Measurements from ENCODE around the gene SIRT1. TPM values are rescaled to one million over a fixed set of nuclear protein-coding genes. Genes with fewer than 3 reads are reported as not detected.
"Not testable (repeated sequence)": the region's sequence is repeated elsewhere in the genome, so short reads cannot be mapped to it uniquely, and the experiment has no call there.

The SIRT1 gene
- total and polyA plus RNA-seq, 3 experiments from 2014 or later = 20.1 to 26.5 (median 24.8) TPM

- no peak for DNase-seq
- Mint-ChIP-seq H3K4me1 (no peaks in the 10 kb centered on the region), H3K27ac (peak overlapping the region in 1 of 8 donors; percentile 73), H3K9me3 (no peaks in the 10 kb centered on the region), H3K27me3 (peaks cover 0 to 6% of the 10 kb centered on the region in 2 donors), H3K36me3 (no peaks in the 10 kb centered on the region), H3K4me3 (no peak overlapping the region)
- ChIA-PET POLR2A (no interaction called here), CTCF (interaction anchor here (0.8 to 1.9 kb wide), 2 partner anchors 22 to 295 kb away, joined by 4 to 6 read pairs; partner anchors contain the start of gene SIRT1)
- H3K4me1 ChIP-seq (ENCODE audit: insufficient read depth, low read length) = no peaks in the 10 kb centered on the region
- H3K27ac ChIP-seq (ENCODE audit: low read depth, low read length) = no peak overlapping the region
- H3K9me3 ChIP-seq (ENCODE audit: low read length) = no peaks in the 10 kb centered on the region
- H3K4me3 ChIP-seq (ENCODE audit: low read length) = no peak overlapping the region
- no peaks in the 10 kb centered on the region for H3K36me3 ChIP-seq (ENCODE audit: insufficient read depth, low read length)
- H3K27me3 ChIP-seq (ENCODE audit: insufficient read depth, low read length, poor library complexity, severe bottlenecking) = no peaks in the 10 kb centered on the region
Observed at GRCh38 chr10:67861750-67862432, 22.6 kb upstream of the SIRT1 start.

- POLR2A ChIA-PET = interaction anchor here (1.1 kb wide), 1 partner anchor 21 kb away, joined by 3 read pairs; no protein-coding TSS in a partner anchor
- no peak overlapping the region for H3K4me3 Mint-ChIP-seq
- no peak overlapping the region for H3K4me3 ChIP-seq (ENCODE audit: low read length)
- CTCF ChIA-PET = no interaction called here
- no peaks in the 10 kb centered on the region for H3K9me3 ChIP-seq (ENCODE audit: low read length)
- peaks cover 0 to 6% of the 10 kb centered on the region in 2 donors for H3K27me3 Mint-ChIP-seq
- no peaks in the 10 kb centered on the region for H3K9me3 Mint-ChIP-seq
- no peaks in the 10 kb centered on the region for H3K4me1 Mint-ChIP-seq
- DNase-seq = no peak
- no peak overlapping the region for H3K27ac ChIP-seq (ENCODE audit: low read depth, low read length)
- no peak overlapping the region for H3K27ac Mint-ChIP-seq
- no peaks in the 10 kb centered on the region for H3K4me1 ChIP-seq (ENCODE audit: insufficient read depth, low read length)
- H3K36me3 Mint-ChIP-seq = no peaks in the 10 kb centered on the region
- H3K36me3 ChIP-seq (ENCODE audit: insufficient read depth, low read length) = no peaks in the 10 kb centered on the region
- no peaks in the 10 kb centered on the region for H3K27me3 ChIP-seq (ENCODE audit: insufficient read depth, low read length, poor library complexity, severe bottlenecking)
Observed at GRCh38 chr10:67863094-67863493, 21.4 kb upstream of the SIRT1 start.

- no peak for DNase-seq
- Histone ChIP-seq H3K36me3 (ENCODE audit: insufficient read depth, low read length) (no peaks in the 10 kb centered on the region), H3K27me3 (ENCODE audit: insufficient read depth, low read length, poor library complexity, severe bottlenecking) (no peaks in the 10 kb centered on the region), H3K27ac (ENCODE audit: low read depth, low read length) (no peak overlapping the region), H3K4me3 (ENCODE audit: low read length) (no peak overlapping the region), H3K9me3 (ENCODE audit: low read length) (no peaks in the 10 kb centered on the region), H3K4me1 (ENCODE audit: insufficient read depth, low read length) (no peaks in the 10 kb centered on the region)
- Mint-ChIP-seq H3K36me3 (no peaks in the 10 kb centered on the region), H3K27me3 (peaks cover 0 to 3% of the 10 kb centered on the region in 2 donors), H3K9me3 (no peaks in the 10 kb centered on the region), H3K4me3 (no peak overlapping the region), H3K27ac (no peak overlapping the region), H3K4me1 (no peaks in the 10 kb centered on the region)
- POLR2A ChIA-PET = interaction anchor here (0.6 kb wide), 1 partner anchor 15 kb away, joined by 4 read pairs; no protein-coding TSS in a partner anchor
- CTCF ChIA-PET = interaction anchor here (1.0 to 1.5 kb wide), 2 partner anchors 9 to 291 kb away, joined by 3 to 5 read pairs; no protein-coding TSS in a partner anchor
Observed at GRCh38 chr10:67864607-67865371, 19.7 kb upstream of the SIRT1 start.

GRCh38 chr10:67868132-67868531 lies 16.3 kb upstream of the SIRT1 start:
- no peak overlapping the region for H3K4me3 ChIP-seq (ENCODE audit: low read length)
- POLR2A ChIA-PET = interaction anchor here (0.7 kb wide), 2 partner anchors 39 to 192 kb away, joined by 4 to 5 read pairs; no protein-coding TSS in a partner anchor
- H3K27me3 ChIP-seq (ENCODE audit: insufficient read depth, low read length, poor library complexity, severe bottlenecking) = no peaks in the 10 kb centered on the region
- Mint-ChIP-seq H3K9me3 (no peaks in the 10 kb centered on the region), H3K4me1 (no peaks in the 10 kb centered on the region), H3K36me3 (no peaks in the 10 kb centered on the region), H3K27me3 (peaks cover 0 to 2% of the 10 kb centered on the region in 2 donors), H3K27ac (no peak overlapping the region), H3K4me3 (no peak overlapping the region)
- CTCF ChIA-PET = interaction anchor here (0.7 to 2.2 kb wide), 3 partner anchors 12 to 48 kb away, joined by 3 to 7 read pairs (median 4); partner anchors contain the start of gene SIRT1
- no peaks in the 10 kb centered on the region for H3K9me3 ChIP-seq (ENCODE audit: low read length)
- H3K36me3 ChIP-seq (ENCODE audit: insufficient read depth, low read length) = no peaks in the 10 kb centered on the region
- no peaks in the 10 kb centered on the region for H3K4me1 ChIP-seq (ENCODE audit: insufficient read depth, low read length)
- DNase-seq = no peak
- no peak overlapping the region for H3K27ac ChIP-seq (ENCODE audit: low read depth, low read length)

GRCh38 chr10:67869996-67870395 lies 14.5 kb upstream of the SIRT1 start:
- H3K9me3 ChIP-seq (ENCODE audit: low read length) = no peaks in the 10 kb centered on the region
- H3K4me3 ChIP-seq (ENCODE audit: low read length) = no peak overlapping the region
- DNase-seq = no peak
- no peaks in the 10 kb centered on the region for H3K4me1 Mint-ChIP-seq
- H3K4me3 Mint-ChIP-seq = no peak overlapping the region
- no peak overlapping the region for H3K27ac ChIP-seq (ENCODE audit: low read depth, low read length)
- no peak overlapping the region for H3K27ac Mint-ChIP-seq
- no peaks in the 10 kb centered on the region for H3K27me3 ChIP-seq (ENCODE audit: insufficient read depth, low read length, poor library complexity, severe bottlenecking)
- H3K4me1 ChIP-seq (ENCODE audit: insufficient read depth, low read length) = no peaks in the 10 kb centered on the region
- no peaks in the 10 kb centered on the region for H3K27me3 Mint-ChIP-seq
- H3K9me3 Mint-ChIP-seq = no peaks in the 10 kb centered on the region
- ChIA-PET POLR2A (no interaction called here), CTCF (interaction anchor here (1.5 kb wide), 1 partner anchor 14 kb away, joined by 3 read pairs; no protein-coding TSS in a partner anchor)
- H3K36me3 ChIP-seq (ENCODE audit: insufficient read depth, low read length) = no peaks in the 10 kb centered on the region
- no peaks in the 10 kb centered on the region for H3K36me3 Mint-ChIP-seq

GRCh38 chr10:67875340-67876238 lies 8.9 kb upstream of the SIRT1 start:
- H3K27ac Mint-ChIP-seq = peak overlapping the region in 1 of 8 donors; percentile 36
- H3K4me3 ChIP-seq (ENCODE audit: low read length) = no peak overlapping the region
- DNase-seq = no peak
- H3K36me3 Mint-ChIP-seq = no peaks in the 10 kb centered on the region
- H3K4me3 Mint-ChIP-seq = no peak overlapping the region
- POLR2A ChIA-PET = no interaction called here
- no peaks in the 10 kb centered on the region for H3K9me3 ChIP-seq (ENCODE audit: low read length)
- no peaks in the 10 kb centered on the region for H3K27me3 Mint-ChIP-seq
- no peaks in the 10 kb centered on the region for H3K27me3 ChIP-seq (ENCODE audit: insufficient read depth, low read length, poor library complexity, severe bottlenecking)
- CTCF ChIA-PET = no interaction called here
- no peaks in the 10 kb centered on the region for H3K9me3 Mint-ChIP-seq
- H3K27ac ChIP-seq (ENCODE audit: low read depth, low read length) = no peak overlapping the region
- H3K36me3 ChIP-seq (ENCODE audit: insufficient read depth, low read length) = no peaks in the 10 kb centered on the region
- H3K4me1 ChIP-seq (ENCODE audit: insufficient read depth, low read length) = no peaks in the 10 kb centered on the region
- no peaks in the 10 kb centered on the region for H3K4me1 Mint-ChIP-seq

GRCh38 chr10:67877421-67877820 lies 7.0 kb upstream of the SIRT1 start:
- H3K9me3 Mint-ChIP-seq; H3K27ac ChIP-seq (ENCODE audit: low read depth, low read length); H3K4me3 ChIP-seq (ENCODE audit: low read length); H3K36me3 Mint-ChIP-seq; H3K27me3 ChIP-seq (ENCODE audit: insufficient read depth, low read length, poor library complexity, severe bottlenecking); H3K27me3 Mint-ChIP-seq; H3K4me1 Mint-ChIP-seq; CTCF ChIA-PET; H3K4me1 ChIP-seq (ENCODE audit: insufficient read depth, low read length); DNase-seq; H3K9me3 ChIP-seq (ENCODE audit: low read length); H3K36me3 ChIP-seq (ENCODE audit: insufficient read depth, low read length); H3K4me3 Mint-ChIP-seq; H3K27ac Mint-ChIP-seq: not testable (repeated sequence)
- POLR2A ChIA-PET = interaction anchor here (0.7 kb wide), 2 partner anchors 12 to 26 kb away, joined by 3 to 8 read pairs; no protein-coding TSS in a partner anchor

Data from CD8-positive, alpha-beta memory T cell (primary cell).